Jurkat, Clone E6-1 (cell line): Measurements from ENCODE around the gene ARHGAP15.

Experiments used
- DNase-seq: peaks from one replicate; pipeline ENCODE4 v3.0.0-alpha.2; 2011; ENCODE audit warnings: low read depth, low spot score
- H3K4me3 ChIP-seq: 2 replicates; pipeline ENCODE4 v1.5.1; 2011; ENCODE audit warnings: mild to moderate bottlenecking, low read length, control low read depth, moderate library complexity

ARHGAP15 gene

DNA sequence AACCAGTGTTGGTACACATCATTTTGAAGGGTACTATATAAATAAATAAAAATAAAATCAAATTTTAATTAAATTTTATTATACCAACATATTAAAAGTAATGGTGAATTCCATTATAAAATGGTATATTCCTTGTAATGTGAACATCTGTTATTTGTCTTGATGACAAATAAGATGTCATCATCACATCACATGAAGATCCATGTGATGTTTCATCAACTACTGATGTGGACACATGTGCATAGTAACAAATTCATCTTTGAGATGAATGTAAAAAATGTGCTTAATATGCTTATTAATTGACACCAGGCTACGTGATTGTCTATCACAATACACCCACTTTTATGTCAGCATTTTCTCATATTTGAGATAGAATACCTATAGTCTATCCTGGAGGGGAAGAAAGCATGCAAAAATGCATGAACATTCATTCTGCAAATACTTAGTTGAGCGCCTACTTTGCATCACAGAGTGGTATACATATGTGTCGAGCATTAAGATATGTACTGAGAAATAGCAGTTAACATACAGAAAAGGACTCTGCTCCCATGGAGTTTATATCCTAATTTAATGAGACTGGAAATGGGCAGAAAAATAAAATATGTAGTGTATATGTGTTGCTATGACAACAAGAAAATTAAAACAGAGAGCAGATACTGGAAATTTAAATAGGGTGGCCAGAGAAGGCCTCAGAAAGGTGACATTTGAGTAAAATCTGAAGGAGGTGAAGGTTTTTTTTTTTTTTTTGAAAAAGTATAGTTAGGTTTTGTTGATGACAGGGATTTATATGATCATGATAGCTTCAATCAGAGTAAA is 281.1 kb downstream of the ARHGAP15 start:
- no peak for DNase-seq
- no peak overlapping the region for H3K4me3 ChIP-seq

DNA sequence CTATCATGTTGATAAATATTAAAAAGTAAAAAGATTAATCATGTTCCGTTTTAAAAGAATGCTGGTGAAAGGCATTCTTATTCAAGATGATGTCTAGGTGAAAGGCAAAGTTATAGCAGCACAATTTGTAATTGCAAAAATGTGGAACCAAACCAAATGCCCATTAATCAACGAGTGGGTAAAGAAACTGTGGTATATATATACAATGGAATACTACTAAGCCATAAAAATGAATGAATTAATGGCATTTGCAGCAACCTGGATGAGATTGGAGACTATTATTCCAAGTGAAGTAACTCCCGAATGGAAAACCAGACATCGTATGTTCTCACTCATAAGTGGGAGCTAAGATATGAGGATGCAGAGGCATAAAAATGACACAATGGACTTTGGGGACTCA is 286.4 kb downstream of the ARHGAP15 start:
- DNase-seq = no peak
- H3K4me3 ChIP-seq = no peak overlapping the region

DNA sequence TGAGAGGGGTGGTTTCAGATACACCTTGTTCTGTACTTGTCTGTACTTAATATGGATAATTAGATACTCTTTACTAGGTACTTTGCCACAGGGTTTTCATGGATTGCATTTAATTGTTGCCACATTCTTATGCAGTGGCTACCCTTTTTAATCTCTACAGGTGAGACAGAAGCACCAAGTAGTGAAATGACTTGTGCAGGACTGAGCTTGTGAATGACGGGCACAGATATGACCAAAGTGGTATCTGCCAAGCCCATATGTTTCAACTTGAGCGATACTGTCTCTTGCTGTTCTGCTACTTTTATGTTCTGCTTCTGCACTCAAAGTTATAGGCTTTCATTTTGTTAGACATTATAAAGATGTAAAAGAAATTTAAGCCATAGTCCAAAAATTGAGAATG is 288.2 kb downstream of the ARHGAP15 start:
- no peak overlapping the region for H3K4me3 ChIP-seq
- DNase-seq = no peak

DNA sequence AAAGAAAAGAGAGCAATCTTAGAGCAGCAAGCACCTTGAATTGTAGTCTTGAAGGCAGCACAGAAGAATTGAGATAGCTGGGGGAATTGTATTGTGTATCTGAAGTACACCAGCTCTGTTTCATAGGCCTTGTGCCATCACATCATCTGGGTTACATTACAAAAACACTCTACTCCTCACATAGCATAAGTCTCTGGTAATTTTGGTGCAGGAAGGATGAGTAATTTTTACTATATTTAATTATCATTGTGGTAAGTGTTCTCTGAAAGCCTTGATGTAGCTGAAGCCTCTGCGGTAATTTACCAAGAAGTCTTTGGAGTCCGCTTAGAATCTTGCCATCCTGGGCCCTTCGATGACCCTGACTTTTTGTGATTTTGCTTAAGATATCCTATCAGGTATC is 291.1 kb downstream of the ARHGAP15 start:
- DNase-seq = no peak
- H3K4me3 ChIP-seq = no peak overlapping the region

DNA sequence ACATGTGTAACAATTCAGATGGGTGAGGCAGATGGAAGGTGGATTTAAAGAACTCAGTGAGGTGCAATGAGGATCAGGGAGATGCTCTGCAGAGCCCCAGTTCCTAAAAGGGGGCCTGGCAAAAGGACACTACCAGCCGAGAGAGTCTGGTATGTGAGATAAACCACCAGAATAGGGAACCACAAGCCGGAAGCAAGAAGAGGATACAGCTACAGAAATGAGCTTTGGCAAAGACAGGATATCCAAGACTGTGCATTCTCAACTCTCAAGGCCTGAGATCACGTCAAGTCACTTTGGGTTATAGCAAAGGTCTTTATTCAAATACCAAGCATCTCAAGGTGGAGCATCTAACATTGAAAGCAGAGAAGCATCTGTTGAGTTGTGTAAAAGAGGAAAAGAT is 293.5 kb downstream of the ARHGAP15 start:
- DNase-seq = no peak
- no peak overlapping the region for H3K4me3 ChIP-seq

DNA sequence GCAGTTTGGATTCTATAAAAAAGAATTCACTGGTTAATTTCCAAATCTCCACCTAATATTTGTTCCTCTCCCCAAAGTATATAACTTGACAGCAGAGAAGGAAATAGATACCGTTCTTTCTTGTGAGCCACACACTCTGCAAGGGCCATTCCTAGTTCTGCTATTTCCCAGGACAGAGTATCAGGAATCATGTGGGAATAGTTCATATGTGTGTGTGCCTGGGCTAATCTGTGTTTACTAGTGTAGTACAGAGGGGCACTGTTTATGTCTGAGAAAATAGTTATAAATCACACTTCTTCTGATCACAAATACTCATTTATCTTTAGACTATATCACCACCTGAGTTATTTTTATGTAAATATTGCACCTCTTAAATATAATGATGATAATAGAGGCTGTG is 296.7 kb downstream of the ARHGAP15 start:
- DNase-seq = no peak
- H3K4me3 ChIP-seq = no peak overlapping the region

DNA sequence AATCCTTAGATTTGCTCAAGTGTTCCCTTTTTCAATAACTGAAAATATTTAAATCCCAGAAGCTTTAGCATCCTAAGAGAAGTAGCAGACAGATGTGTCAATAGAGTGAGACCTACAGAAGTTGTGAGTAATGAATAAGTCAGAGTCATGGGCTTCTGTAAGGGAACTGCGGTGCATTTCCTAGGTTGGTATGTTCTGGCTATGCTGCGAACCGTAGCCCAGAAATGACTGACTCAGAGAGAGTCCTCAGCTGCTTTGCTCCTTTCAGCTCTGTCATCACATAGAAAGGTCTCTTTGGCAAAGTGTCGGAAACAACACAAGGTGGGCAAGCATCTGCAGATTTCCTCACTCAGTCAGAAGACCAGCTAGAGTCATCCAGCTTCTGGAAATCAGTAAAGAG is 297.1 kb downstream of the ARHGAP15 start:
- no peak overlapping the region for H3K4me3 ChIP-seq
- DNase-seq = no peak

DNA sequence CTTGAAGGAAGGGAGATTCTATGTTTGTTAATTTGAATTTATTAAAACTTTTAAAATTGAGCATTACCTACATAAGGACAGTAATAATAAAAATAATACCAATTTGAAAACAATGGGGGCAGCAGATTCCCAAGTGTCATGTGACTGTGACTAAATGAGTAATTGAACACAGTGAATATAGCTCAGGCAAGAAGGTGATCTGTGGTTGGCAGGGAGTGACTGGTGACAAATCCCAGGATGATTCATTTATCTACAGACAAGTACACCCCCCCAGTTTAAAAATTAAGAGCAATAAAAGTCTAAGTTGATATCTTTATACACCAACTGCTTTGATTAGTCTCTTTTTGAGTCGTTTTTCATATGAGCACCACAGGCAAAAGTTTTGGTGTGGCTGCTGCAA is 299.5 kb downstream of the ARHGAP15 start:
- H3K4me3 ChIP-seq = no peak overlapping the region
- DNase-seq = no peak

DNA sequence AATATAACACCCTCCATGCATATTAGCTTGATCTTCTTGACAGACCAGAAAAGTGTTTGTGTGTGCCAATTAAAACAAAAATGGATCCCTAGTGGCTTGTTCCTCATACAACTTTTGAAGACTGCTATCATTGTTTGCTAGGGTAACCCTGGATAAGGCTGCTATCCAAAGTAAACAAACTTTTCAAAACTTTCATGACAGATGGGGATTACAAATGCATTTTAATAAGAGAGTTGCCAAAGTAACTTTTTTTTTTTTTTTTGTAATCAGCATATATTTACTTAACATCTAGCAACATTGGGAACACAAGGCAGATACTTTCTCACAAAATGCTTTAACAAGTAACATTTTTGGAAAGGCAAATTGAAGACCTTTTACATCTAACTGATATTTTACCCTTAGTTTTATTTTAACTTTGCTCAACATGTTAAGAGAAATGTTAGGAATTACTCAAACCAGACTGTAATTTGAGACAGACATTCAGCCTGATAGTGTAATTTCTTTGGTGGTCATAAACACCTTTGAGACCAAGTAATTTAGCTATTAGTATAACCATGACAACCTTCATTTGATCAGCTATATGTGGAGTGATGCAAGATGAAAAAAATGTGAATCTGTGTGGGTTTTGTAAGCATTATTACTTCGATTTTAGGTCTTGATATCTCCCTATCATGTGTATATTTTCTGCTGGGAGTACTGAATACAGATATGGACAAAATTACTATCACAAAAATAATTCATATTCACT is 300.9 kb downstream of the ARHGAP15 start:
- H3K4me3 ChIP-seq = no peak overlapping the region
- no peak for DNase-seq

DNA sequence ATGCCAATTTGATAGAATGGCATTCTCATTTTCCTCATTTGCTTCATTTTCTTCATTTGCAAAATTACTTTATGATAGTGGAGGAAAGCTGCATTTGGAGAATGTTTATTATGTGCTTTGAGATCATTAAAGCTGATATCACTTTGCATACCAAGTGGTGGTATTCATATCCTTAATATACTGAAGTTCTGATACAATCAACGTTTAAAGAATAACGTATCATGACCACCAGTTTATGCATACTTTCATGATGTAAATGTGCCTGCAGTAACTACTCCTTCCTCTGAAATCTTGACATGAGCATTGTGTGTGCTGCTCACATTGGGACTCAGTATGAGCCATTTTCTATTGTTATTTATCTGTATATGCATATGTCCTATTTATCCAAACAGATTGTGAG is 302.1 kb downstream of the ARHGAP15 start:
- no peak overlapping the region for H3K4me3 ChIP-seq
- DNase-seq = no peak

DNA sequence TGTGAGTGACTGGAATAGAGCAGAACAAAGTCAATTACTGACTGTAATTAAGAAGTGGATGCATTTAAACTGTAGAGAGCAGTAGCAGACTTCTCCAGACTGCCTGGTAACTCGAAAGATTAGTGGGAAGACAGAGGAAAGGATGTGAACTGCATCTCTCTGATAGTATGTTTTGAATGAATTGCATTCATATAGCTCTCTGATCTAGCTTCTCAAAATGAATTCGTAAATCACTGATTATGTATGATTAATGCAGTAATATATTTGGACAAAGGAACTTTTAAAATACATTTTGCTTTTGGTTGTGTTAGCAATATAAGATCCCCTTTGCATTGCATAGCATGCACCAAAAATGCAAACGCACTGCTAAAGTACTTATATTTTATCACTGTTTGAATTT is 304.0 kb downstream of the ARHGAP15 start:
- no peak overlapping the region for H3K4me3 ChIP-seq
- DNase-seq = no peak

DNA sequence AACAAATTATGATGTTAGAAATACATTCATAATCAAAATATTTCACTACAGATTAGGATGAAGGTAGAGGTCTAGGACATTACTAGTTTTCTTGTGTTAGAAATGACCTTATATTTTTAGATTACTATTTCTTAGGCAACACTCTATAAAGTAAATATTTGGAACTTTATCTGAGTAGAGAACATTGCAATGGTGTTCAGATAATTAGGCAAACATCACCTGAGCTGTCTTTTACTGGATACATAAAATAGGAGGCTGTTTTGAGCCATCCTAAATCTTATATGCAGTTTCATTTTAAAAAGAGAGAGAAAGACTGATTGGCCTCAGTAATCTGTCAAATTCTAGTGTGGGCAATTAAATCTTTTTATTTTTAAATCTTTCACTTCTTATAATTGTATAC is 304.6 kb downstream of the ARHGAP15 start:
- no peak for DNase-seq
- H3K4me3 ChIP-seq = no peak overlapping the region

DNA sequence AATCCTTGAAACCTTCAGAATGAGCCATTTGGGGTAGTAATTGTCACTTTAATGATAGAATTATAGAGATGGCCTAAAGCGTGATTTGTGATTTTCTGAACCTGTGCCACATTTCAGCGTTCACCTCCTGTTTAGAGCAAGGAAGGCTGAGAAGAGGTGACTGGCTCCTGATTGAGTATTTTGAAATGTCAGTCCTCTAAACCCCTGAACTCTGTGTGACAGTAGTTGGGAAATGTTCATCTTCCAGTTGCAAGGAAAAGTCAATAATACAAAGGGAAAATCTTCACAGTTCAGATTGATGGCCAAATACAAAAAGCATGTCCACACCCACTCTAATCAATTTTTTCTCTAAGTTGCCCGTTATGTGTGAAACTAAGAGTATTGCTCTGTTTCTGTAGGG is 305.2 kb downstream of the ARHGAP15 start:
- no peak for DNase-seq
- H3K4me3 ChIP-seq = no peak overlapping the region

DNA sequence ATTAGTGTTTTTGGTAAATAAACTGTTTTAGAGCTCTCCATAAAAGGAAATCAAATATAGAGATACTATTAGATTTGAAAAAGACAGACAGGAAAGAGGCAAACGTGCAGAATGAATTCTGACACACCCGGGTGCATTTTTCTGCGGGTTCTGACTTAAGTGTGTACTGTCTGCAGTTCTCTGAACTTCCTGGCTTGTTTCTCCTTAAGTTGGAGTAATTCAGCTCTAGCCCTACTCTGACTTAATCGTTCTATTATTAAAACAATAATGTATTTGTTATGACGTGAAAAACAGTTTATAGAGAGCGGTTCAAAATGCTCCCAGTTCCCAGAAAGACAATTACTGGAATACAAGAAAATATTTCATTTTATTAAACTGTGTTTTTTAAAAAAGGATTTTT is 305.9 kb downstream of the ARHGAP15 start:
- no peak overlapping the region for H3K4me3 ChIP-seq
- no peak for DNase-seq

DNA sequence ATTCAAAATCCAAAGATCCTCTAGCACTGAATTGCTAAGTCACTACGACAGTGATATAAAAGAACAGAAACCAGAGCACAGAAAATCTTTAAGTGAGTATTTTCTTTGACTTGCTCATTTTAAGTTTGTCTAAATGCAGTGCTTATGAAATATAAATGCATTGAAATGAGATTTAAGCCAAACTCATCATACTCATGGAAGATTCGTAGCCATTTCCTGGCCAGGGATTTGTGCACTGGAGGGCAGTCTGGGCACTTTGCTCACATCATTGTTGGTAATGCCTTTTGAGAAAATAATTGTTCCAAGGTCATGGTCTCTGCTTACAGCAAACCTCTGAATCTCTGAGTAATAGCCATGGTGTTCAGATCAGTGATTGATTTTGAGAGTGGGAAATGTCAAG is 307.7 kb downstream of the ARHGAP15 start:
- DNase-seq = no peak
- H3K4me3 ChIP-seq = no peak overlapping the region

DNA sequence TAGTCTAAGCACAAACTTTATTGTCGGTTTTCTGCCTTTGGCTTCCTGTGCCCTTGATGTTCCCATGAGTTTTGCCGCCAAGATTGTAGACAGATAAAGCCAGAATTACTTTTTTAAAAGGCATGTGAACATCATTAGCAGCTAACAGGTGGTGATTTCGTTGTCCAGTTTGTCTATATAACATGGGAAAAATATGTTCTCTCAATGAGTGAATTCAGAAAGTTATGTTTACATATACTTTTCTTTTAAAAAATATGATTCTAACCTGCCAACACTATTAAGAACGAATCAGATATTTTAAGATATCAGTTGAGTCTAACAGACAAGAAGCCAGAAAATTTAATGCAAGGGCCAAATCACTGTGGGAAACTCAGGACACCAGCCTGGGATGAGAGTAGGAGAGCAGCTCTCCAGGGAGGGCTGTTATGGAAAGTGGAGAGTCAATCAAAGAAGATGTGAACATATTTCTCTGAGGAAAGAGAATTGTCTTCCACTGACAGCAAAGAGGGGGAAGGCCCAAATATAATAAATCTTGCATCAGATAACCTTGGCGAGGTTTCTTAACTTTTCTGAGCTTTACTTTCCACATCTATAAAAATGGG is 311.3 kb downstream of the ARHGAP15 start:
- DNase-seq = no peak
- H3K4me3 ChIP-seq = no peak overlapping the region

DNA sequence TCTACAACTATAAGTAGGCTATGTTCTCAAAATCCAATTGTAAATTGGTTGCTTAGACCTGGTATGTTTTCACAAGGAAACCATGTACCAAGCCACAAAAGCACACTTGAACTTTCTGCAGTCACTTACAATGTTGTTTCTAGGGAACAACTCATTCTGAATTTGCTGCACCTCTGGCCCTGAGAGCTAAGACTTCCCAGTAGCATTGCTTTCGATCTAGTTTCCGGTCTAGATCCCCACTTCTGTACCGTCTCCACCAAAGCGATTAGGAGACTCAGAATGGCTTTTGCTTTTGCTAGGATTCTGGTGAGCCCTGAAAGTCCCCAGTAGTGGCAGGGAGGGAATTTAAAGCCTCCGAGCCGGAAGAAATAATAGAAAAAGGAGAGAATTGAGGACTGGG is 313.0 kb downstream of the ARHGAP15 start:
- H3K4me3 ChIP-seq = no peak overlapping the region
- DNase-seq = no peak

DNA sequence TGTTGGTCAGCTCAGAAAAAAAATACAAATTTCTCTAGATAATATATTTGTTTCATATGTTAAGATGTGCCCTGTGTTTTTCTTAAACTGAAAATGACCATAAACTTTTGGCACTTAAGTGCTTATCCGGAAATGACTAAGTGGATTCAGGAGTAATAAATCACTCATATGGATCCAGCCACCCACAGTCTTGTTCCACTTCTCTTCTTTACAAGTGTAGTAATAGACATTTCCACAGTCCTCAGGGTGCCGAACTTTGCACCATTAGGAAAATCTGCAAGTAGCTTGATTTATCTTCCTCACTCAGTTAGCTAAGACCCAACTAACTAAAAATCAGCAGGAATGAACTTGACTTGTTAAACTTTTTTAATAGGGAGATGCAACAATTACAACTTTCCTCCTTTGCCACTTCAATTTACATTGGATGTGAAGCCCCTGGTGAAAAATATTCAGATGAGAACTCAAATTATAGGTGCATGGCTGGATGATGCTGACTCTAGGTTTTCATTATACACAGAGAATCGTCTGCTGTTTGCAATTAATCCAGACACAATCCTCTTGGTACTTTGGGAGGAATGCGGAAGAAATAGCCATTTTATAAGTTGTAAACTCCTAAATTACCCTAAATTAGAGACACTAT is 322.5 kb downstream of the ARHGAP15 start:
- H3K4me3 ChIP-seq = no peak overlapping the region
- DNase-seq = no peak

DNA sequence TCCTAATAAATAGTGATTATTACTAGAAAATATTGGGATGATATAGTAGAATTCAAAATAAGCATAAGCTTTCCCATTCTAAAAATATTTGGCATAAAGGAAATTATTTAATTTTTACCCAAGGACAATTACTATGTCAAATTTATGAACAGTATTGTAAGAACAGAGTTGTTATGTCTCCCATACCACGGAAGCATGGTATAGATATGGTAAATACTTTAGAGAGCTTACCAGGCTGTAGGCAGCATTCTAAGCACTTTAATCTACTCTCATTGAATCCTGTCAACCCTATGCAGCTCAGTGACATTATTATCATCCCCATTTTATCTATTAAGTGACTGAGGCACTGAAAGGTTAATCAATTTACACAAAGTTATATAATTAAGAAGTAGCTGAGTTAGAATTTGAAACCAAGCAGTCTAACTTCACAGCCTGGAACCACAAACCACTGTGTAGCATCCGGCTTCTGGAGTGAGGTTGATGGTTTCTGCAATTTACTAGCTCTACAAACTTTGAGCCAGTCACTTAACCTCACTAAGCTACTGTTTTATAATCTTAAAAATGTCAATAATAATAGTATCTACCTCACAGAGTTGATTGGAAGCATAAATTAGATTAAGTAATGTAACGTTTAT is 323.7 kb downstream of the ARHGAP15 start:
- no peak overlapping the region for H3K4me3 ChIP-seq
- DNase-seq = peak; percentile 60
